ENCODE measurements around the gene TMEM184B.

GRCh38 chr22:38312261-38312800 is 39.5 kb upstream of the TMEM184B start:
- TF ChIP-seq, protein P1, sequence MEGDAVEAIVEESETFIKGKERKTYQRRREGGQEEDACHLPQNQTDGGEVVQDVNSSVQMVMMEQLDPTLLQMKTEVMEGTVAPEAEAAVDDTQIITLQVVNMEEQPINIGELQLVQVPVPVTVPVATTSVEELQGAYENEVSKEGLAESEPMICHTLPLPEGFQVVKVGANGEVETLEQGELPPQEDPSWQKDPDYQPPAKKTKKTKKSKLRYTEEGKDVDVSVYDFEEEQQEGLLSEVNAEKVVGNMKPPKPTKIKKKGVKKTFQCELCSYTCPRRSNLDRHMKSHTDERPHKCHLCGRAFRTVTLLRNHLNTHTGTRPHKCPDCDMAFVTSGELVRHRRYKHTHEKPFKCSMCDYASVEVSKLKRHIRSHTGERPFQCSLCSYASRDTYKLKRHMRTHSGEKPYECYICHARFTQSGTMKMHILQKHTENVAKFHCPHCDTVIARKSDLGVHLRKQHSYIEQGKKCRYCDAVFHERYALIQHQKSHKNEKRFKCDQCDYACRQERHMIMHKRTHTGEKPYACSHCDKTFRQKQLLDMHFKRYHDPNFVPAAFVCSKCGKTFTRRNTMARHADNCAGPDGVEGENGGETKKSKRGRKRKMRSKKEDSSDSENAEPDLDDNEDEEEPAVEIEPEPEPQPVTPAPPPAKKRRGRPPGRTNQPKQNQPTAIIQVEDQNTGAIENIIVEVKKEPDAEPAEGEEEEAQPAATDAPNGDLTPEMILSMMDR (IDR thresholded peaks at IDR 0.05), result no peak
- no peak for TF ChIP-seq EZH2 (IDR thresholded peaks at IDR 0.05)
